Measurements from ENCODE around the gene ACSL1. TPM values are rescaled to one million over a fixed set of nuclear protein-coding genes. Genes with fewer than 3 reads are reported as not detected.
A peak's percentile ranks its signal among the peaks of the same experiment; 100 is the strongest.

ACSL1 gene
- total RNA-seq, 1 donor, result 57.5 TPM

DNA sequence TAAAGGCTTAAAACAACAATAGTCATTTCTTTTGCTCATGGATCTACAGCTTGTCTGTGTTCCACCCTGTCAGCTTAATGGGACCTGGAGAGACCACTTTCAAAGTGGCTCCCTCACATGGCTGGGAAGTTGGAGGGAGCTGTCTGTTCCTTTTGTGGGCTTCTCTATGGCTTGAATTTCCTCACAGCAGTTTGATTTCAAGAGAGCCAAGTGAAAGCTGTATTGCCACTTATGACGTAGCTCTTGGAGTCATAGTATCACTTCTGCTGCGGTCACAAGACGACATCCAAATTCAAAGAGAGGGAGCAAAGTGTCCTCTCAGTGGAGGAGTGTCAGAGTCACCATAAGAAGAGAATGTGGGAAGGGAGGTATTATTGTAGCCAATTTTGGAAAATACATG lies 22.7 kb upstream of the ACSL1 start:
- no peak for DNase-seq (ENCODE audit: insufficient read length, low spot score, missing footprints)
- no peaks in the 10 kb centered on the region for H3K36me3 ChIP-seq (ENCODE audit: insufficient read depth, low read length)

DNA sequence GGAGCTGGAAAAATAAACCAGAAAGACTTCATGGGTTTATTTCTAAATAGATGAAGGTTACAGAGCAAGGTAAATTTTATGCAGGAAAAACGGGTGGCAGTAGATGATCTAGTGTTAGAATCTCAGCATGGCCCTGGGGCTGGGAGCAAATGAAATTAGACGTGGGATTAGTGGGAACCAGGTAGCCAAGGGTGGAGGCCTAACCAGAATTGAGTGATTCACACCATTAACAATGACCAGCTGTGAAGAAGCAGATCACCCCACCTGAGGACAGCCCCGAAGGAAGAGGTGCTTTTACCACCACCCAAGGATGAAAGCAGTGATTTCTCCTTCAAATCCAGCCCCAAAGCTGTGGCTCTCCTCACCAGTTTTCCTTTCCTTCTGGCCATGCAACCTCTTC lies 20.8 kb upstream of the ACSL1 start:
- Histone ChIP-seq H4K20me1 (ENCODE audit: insufficient read depth, low read length) (no peaks in the 10 kb centered on the region), H3K36me3 (ENCODE audit: insufficient read depth, low read length) (no peaks in the 10 kb centered on the region), H3K9me3 (ENCODE audit: low read depth, low read length) (no peaks in the 10 kb centered on the region), H3K4me2 (ENCODE audit: insufficient read depth, low read length) (no peak overlapping the region), H3K79me2 (ENCODE audit: insufficient read depth, low read length) (no peaks in the 10 kb centered on the region), H3K4me3 (ENCODE audit: insufficient read depth, low read length) (no peak overlapping the region), H3K27me3 (ENCODE audit: insufficient read depth, low read length) (peaks cover 15% of the 10 kb centered on the region), H3K4me1 (ENCODE audit: insufficient read depth, low read length) (peaks cover 4% of the 10 kb centered on the region), H2AFZ (ENCODE audit: low read length) (no peak overlapping the region), H3K27ac (ENCODE audit: low read depth, low read length) (no peak overlapping the region)
- TF ChIP-seq, protein P1, sequence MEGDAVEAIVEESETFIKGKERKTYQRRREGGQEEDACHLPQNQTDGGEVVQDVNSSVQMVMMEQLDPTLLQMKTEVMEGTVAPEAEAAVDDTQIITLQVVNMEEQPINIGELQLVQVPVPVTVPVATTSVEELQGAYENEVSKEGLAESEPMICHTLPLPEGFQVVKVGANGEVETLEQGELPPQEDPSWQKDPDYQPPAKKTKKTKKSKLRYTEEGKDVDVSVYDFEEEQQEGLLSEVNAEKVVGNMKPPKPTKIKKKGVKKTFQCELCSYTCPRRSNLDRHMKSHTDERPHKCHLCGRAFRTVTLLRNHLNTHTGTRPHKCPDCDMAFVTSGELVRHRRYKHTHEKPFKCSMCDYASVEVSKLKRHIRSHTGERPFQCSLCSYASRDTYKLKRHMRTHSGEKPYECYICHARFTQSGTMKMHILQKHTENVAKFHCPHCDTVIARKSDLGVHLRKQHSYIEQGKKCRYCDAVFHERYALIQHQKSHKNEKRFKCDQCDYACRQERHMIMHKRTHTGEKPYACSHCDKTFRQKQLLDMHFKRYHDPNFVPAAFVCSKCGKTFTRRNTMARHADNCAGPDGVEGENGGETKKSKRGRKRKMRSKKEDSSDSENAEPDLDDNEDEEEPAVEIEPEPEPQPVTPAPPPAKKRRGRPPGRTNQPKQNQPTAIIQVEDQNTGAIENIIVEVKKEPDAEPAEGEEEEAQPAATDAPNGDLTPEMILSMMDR (IDR thresholded peaks at IDR 0.05; ENCODE audit: extremely low read depth, low read depth, low read length), result no peak
- no peak for DNase-seq (ENCODE audit: insufficient read length, low spot score, missing footprints)

More for the DNA sequence above, 22.7 kb upstream of the ACSL1 start:
- H3K4me1 ChIP-seq (ENCODE audit: insufficient read depth, low read length), result peaks cover 4% of the 10 kb centered on the region
- H3K4me3 ChIP-seq (ENCODE audit: insufficient read depth, low read length), result no peak overlapping the region
- H3K79me2 ChIP-seq (ENCODE audit: insufficient read depth, low read length), result no peaks in the 10 kb centered on the region
- TF ChIP-seq, protein P1 (IDR thresholded peaks at IDR 0.05; ENCODE audit: extremely low read depth, low read depth, low read length), result no peak
- peaks cover 12% of the 10 kb centered on the region for H3K27me3 ChIP-seq (ENCODE audit: insufficient read depth, low read length)
- H3K27ac ChIP-seq (ENCODE audit: low read depth, low read length), result no peak overlapping the region
- no peak overlapping the region for H2AFZ ChIP-seq (ENCODE audit: low read length)
- H4K20me1 ChIP-seq (ENCODE audit: insufficient read depth, low read length), result no peaks in the 10 kb centered on the region
- no peaks in the 10 kb centered on the region for H3K9me3 ChIP-seq (ENCODE audit: low read depth, low read length)
- H3K4me2 ChIP-seq (ENCODE audit: insufficient read depth, low read length), result no peak overlapping the region

DNA sequence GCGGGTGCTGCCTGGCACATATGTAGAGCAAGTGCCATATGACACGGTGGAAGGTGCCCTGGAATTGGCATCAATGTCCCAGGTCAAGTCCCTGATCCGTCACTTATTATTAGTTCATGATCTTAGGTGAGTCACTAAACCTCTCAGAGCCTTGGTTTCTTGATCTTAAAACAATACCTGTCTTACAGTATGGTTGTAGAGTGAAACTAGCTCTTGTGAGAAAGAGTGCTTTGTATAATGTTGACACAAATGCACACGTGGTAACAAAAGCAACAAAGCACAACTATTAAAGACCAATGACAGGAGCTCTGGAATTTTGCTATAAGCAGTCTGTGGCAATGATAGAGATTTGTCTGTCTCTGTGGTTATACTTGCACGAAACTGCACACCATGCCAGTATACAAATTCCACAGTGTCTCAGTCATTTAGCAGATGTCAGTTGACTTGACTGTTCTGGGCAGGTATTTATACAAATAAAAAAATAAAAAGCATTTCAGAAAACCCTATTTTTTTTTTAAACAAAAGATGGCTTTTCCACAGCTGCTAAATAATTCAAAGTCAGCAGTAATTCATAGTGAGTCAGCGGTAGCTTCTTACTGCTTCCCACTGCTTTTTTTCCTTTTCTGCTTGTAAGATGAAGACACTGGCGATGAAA lies 19.7 kb upstream of the ACSL1 start:
- Histone ChIP-seq H3K27me3 (ENCODE audit: insufficient read depth, low read length) (peaks cover 15% of the 10 kb centered on the region), H3K4me2 (ENCODE audit: insufficient read depth, low read length) (peak overlapping the region; percentile 34), H4K20me1 (ENCODE audit: insufficient read depth, low read length) (no peaks in the 10 kb centered on the region), H3K4me3 (ENCODE audit: insufficient read depth, low read length) (no peak overlapping the region), H3K4me1 (ENCODE audit: insufficient read depth, low read length) (peaks cover 4% of the 10 kb centered on the region), H3K9me3 (ENCODE audit: low read depth, low read length) (no peaks in the 10 kb centered on the region), H3K36me3 (ENCODE audit: insufficient read depth, low read length) (no peaks in the 10 kb centered on the region), H3K27ac (ENCODE audit: low read depth, low read length) (no peak overlapping the region), H2AFZ (ENCODE audit: low read length) (no peak overlapping the region), H3K79me2 (ENCODE audit: insufficient read depth, low read length) (no peaks in the 10 kb centered on the region)
- no peak for DNase-seq (ENCODE audit: insufficient read length, low spot score, missing footprints)
- TF ChIP-seq, protein P1 (IDR thresholded peaks at IDR 0.05; ENCODE audit: extremely low read depth, low read depth, low read length), result no peak

DNA sequence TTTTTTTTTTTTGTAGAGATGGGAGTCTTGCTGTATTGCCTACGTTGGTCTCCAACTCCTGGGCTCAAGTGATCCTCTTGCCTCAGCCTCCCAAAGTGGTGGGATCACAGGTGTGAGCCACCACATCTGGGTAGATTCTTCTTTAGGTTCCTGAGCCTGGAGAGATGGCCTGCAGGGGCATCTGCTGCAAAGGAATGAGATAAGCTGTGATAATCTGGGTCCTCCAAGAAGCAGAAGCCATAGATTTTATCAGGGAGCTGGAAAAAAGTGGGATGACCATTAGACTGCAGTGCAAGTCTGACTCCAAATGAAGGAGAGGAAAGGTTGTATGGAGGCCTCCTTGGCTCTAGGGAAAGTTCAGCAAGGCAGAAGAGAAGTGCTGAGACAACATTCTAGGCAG lies 19.0 kb upstream of the ACSL1 start:
- Histone ChIP-seq H3K4me3 (ENCODE audit: insufficient read depth, low read length) (no peak overlapping the region), H4K20me1 (ENCODE audit: insufficient read depth, low read length) (no peaks in the 10 kb centered on the region), H3K36me3 (ENCODE audit: insufficient read depth, low read length) (no peaks in the 10 kb centered on the region), H3K4me1 (ENCODE audit: insufficient read depth, low read length) (peaks cover 4% of the 10 kb centered on the region), H3K27ac (ENCODE audit: low read depth, low read length) (no peak overlapping the region), H3K27me3 (ENCODE audit: insufficient read depth, low read length) (peaks cover 15% of the 10 kb centered on the region), H2AFZ (ENCODE audit: low read length) (no peak overlapping the region), H3K79me2 (ENCODE audit: insufficient read depth, low read length) (no peaks in the 10 kb centered on the region), H3K4me2 (ENCODE audit: insufficient read depth, low read length) (no peak overlapping the region), H3K9me3 (ENCODE audit: low read depth, low read length) (no peaks in the 10 kb centered on the region)
- TF ChIP-seq, protein P1 (IDR thresholded peaks at IDR 0.05; ENCODE audit: extremely low read depth, low read depth, low read length), result no peak
- no peak for DNase-seq (ENCODE audit: insufficient read length, low spot score, missing footprints)
